ENCODE data around the gene RPS19.

The RPS19 gene

DNA sequence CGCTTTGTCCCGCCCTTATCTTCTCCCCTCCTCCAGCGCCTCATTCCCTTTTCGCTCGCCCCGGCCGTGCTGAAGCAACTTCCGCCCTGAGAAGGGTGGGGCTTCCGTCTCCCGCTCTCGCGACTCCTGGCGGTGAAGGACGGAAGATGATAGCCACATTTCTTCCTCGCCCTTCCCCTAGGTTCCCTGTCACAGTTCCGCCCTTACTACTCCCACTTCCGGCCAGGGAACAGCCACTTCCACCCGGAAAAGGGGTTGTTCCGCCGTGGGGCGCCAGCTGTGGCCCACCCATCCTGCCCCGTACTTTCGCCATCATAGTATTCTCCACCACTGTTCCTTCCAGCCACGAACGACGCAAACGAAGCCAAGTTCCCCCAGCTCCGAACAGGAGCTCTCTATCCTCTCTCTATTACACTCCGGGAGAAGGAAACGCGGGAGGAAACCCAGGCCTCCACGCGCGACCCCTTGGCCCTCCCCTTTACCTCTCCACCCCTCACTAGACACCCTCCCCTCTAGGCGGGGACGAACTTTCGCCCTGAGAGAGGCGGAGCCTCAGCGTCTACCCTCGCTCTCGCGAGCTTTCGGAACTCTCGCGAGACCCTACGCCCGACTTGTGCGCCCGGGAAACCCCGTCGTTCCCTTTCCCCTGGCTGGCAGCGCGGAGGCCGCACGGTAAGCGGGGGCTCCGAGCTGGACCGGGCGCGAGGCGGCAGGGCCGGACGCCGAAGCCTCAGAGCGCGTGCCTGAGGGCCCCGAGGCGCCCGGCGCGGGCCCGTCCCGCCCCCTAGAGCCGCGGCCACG is at the start of gene RPS19:
RPS19 (plus strand) TSS at position 638 of the 801 bp plus-strand sequence. CDS start 520 bp downstream, outside the sequence.
- peak; percentile 100 for DNase-seq

- no peak for DNase-seq
Measured at GRCh38 chr19:41810301-41810700, 49.8 kb upstream of the RPS19 start.

DNA sequence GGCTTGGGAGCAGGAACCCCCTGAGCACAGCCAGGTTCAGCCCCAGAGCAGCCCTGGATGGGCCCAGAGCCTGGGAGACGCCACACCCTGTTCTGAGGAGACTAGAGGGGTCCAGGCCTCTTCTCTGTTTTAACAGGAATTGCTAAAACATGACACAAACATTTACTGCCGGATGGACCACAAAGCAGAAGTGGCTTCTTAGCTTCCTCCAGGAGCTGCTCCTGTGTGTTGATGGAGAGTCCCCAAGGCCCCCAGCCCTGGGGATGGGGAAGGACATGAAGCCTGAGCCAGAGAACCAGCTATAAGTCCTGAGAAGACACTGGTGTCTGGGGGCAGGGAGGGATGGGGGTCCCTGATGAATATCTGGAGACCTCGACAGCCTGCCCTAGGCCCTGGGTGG is 49.0 kb upstream of the RPS19 start:
- DNase-seq = no peak

DNA sequence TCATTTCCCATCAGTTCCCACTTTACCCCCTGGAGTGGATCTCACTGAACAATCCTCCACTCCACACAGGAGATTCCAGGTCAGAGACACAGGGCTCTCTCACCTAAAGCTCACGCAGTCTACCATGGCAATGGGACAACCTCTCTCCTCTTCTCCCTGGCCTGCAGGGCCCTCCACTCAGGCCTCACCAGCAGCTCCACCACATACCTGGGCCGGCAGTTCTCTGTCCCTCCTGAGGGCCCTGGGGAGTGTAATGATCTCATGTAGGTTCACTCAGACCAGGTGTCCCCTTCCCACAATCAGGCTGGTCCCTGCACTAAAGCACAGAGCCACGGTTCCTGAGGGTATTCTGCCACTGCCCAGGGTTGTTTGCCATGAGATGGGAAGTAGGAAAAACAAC is 48.1 kb upstream of the RPS19 start:
- no peak for DNase-seq

DNA sequence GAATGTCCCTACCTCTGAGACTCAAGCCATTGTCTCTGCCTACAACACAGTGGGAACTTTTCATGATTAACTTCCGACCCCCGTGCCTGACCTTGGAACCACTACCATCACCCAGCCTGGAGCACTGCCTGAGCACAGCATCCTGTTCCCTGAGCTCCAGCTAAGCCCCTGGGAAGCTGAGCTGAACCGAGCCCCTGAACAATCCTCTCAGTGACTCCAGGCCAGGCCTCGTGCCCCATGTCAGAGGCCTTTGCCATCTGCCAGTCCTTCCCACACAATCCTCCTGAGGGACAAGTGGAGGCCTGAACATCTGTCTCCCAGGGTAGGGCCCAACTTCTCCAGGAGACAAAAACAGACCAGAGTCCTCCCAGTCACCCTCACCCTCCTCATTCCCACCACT is 46.1 kb upstream of the RPS19 start:
- DNase-seq = no peak

- no peak for DNase-seq
Measured at GRCh38 chr19:41815301-41815700, 44.8 kb upstream of the RPS19 start.

GRCh38 chr19:41816761-41817160 is 43.3 kb upstream of the RPS19 start:
- no peak for DNase-seq

DNA sequence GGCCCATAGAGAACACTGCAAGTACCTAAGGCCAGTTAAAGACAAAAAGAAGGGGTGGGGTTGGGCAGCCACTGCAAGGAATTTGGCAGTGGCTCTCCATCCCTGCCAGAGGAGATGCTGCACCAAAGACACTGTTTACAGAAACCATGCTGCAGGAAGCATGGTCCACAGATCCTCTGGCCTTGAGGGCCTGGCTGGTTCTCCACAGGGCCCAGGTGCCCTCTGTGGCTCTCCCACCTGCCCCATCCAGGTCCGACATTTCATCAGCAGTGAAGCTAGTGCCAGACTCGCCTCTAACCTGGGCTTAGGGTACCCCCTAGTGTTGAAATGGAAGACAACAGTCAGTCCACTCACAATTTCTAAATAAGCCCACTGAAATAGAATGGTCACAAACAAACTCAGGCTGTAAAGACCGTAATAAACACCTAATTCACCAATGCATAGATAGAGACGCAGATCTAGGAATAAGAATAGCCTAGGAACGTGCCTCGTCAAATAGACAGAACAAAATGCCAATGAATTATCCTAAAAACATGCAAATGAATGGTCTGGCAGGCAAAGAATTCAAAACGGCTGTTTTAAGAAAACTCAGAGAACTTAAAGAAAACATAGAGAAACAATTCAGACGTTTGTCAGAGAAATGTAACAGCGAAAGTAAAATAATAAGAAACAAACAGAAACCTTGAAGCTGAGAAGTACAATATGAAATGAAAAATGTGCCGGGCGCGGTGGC is 38.9 kb upstream of the RPS19 start:
- peak; percentile 50 for DNase-seq

DNA sequence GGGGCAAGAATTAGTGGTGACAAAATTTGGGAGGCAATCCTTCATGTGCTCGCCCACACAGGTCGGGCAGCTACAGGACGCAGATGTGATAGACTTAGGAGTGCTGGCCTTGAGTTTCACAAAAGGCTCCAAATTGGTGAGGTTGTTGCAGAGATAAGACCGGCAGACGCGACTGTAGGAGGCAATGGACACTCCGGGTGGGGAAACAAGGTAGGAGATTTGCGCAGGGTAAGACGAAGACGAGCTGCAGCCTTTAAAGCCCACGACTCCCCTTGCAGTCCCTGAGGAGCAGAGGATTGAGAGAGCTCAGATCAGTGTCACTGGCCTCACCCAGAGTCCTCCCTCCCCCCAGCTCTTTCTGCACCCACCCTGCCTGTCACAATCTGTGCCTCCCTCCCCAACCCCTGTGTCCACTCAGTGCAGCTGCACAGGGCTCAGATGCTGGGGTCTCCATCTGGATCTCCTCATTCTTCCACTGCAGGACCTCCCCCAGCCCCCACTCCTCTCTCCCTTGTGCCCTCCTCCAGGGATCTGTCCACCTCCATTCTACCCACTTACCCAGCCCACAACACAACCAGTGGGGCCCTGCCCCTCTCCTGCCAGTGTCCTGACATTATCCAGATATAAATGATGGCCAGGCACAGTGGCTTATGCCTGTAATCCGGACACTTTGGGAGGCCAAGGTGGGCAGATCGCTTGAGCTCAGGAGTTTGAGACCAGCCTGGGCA is 21.9 kb upstream of the RPS19 start:
- no peak for DNase-seq

GRCh38 chr19:41839211-41839610 is 20.8 kb upstream of the RPS19 start:
- no peak for DNase-seq

DNA sequence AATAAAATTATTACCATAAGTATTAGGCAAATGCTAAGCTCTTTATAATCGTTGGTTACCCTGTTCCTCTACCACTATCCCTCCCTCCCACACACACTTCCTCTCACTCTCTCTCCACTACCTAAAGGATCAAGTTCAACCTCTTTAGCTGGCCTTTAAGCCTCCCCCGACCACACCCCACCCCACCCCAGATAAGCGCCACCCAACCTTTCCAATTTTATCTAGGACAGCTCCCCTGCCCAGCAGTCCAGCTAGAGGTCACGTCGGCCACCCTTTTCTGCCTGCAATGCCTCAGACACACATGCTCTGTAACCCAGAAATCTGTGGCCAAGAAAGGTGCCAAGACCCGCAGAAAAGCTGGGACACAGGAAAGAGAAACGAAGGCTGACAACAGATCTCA is 16.7 kb upstream of the RPS19 start:
- DNase-seq = no peak

DNA sequence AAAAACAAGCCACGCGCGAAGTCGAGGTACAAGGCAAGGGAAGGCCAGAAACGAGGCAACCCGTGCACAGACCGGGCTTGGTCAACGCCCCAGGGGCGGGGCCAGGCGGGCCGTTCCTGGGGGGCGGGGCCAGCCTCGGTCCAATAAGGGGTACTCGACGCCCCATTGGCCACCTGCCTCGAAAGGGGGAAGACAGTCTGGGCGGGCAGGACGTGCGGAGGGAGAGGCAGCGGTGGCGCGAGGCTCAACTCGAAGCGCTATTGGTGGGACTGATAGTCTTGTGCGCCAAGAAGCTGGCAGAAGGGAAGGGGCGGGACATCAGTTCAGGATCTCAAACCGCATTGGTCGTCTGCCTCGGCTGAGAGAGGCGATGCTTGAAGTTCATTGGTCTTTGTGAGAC is 15.5 kb upstream of the RPS19 start, which contains the start of gene LYPD4:
LYPD4 (minus strand) TSS at position 83 of the 400 bp plus-strand sequence. CDS start 5,398 bp downstream, outside the sequence.
- no peak for DNase-seq

DNA sequence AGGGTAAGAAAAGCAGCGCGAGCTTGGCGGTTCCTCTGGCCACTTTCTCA is 15.2 kb upstream of the RPS19 start, which contains the start of gene DMRTC2:
DMRTC2 (plus strand) TSS at position 42 of the 50 bp plus-strand sequence. CDS start 2,387 bp downstream, outside the sequence.
- DNase-seq = no peak

DNA sequence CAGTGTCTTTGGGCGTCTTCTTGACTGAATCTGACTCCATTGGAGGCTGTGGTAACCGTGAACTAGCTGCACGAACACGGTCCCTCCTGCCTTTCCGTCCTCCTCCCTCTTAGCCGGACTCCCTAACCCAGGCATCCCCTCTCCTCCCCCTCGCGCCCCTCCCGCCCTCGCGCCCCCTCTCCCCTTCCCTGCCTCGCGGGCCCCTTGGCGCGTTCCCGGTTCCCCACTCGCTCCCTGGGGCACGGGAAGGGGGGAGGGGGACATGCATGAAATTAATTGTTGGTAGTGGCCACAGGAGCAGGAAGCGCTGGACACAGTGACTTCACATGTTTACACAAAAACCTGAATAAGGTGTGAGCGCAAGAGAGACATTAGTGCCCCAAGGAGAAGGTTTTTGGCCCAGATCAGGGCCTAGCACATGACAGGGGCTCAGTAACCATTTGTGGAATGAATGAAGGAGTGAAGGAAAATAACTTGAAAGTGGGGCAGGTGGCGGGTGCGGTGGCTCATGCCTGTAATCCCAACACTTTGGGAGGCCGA is 14.9 kb upstream of the RPS19 start:
- no peak for DNase-seq

DNA sequence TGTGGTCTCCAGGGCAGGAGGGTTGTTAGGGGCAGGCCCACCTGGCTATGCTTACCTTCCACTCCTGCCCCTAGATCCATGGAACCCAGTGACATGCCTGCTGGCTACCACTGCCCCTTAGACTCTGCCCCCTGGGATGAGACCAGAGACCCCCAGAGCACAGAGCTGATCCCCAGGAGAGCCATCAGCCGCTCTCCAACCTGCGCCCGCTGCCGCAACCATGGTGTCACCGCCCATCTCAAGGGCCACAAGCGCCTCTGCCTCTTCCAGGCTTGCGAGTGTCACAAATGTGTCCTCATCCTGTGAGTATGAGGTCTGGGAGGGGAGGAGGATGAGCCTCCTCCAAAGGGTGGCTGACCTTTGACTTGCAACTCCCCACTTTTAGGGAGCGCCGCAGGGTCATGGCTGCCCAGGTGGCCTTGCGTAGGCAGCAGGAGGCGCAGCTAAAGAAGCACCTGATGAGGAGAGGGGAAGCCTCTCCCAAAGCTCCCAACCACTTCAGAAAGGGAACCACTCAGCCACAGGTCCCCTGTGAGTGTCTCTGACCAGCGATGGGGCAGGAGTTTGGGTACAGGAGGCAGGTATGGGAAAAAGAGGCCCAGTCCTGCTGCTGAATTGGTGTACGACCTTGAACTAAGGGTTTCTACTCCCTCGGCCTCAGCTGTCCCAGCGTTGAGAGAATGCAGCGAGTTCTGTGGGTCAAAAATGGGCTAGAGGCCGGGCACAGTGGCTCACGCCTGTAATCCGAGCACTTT is 12.5 kb upstream of the RPS19 start:
- DNase-seq = no peak

DNA sequence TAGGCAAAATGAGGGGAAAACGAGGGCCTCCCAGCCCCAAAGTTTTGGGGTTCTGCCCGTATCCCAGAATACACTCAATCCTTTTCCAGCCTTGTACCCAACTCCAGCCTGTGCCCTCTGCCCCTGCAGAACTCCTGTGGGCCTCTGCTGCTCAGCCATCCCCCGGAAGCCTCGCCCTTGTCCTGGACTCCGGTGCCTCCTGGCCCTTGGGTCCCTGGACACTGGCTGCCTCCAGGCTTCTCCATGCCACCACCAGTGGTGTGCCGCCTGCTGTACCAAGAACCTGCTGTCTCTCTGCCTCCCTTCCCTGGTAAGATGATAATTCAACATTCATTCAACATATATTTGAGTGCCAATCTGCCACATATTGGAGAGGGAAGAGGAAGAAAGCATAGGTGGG is 11.4 kb upstream of the RPS19 start:
- DNase-seq = no peak

DNA sequence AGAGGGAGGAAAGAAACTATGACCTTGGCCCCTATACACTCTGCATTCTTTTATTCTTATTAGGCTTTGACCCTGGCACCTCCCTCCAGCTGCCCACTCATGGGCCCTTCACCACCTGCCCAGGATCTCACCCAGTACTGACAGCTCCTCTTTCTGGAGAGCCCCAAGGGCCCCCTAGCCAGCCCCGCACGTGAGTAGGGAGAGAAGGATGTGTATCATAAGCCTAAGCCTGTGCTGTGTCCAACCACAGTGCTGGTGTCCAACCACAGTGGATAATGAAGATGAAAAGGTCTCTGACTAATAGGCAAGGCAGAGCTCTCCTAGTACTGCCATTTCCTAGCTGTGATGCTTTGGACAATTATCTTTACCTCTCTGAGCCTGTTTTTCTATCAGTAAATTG is 11.0 kb upstream of the RPS19 start:
- DNase-seq = no peak

- DNase-seq = no peak
Measured at GRCh38 chr19:41850381-41850780, 9.7 kb upstream of the RPS19 start.

DNA sequence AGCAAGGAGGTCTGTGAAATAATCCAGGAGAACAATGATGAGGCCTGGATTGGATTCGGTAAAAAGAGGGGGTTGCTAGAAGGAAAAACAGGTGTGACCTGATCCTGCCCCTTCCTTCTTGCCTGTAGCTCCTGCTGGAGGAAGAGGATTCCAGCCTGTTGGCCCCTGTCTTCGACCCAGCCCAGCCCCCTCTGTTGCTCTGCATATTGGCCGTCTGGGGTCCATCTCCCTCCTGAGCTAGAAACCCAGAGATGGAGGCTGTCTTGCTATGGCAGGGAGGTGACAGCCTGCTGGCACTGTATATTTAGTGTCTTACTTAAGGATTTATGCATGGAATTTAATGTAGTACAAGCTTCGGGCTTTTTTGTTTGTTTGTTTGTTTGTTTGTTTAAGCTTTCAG is 8.6 kb upstream of the RPS19 start:
- no peak for DNase-seq

DNA sequence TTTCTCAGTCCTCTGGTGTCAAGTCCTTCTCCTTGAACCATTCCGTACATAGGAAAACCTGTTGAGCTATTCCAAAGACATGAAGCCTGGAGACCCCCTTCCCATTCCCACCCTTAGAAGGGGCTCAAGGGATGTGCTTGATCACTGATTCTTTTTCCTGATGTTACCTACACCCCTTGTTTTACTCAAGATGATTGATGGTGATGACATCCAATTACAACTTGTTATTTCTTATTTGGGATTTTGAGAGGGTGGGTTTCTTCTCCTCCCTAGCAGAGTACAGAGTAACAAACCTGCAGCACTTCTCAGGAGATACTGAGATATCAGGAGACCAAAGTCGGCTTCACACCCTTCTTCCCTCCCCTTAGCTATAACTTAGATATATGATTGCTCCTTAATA is 6.7 kb upstream of the RPS19 start:
- DNase-seq = no peak

- DNase-seq = no peak
Measured at GRCh38 chr19:41853768-41854167, 6.3 kb upstream of the RPS19 start.

DNA sequence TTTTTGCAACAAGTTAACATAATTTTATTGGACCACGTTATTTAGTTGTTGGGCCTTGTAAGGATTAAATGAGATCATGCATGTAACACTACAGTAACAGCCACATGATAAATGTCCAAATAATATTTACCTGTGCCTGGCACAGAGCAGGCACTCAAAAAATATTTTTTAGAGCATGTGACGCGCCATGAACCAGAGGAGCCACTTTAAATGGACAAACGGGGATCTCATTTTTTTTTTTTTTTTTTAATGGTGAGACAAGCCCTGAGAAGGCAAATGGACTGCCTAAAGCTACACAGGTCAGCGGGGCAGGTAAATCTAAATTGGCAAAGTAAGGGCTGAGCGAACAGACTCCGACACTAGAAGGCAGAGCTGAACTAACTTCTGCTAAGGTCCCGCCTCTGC is 840 bp upstream of the RPS19 start:
- no peak for DNase-seq

Data from retina (tissue), 1 donor.